ENCODE data around the gene MBOAT2.

DNA sequence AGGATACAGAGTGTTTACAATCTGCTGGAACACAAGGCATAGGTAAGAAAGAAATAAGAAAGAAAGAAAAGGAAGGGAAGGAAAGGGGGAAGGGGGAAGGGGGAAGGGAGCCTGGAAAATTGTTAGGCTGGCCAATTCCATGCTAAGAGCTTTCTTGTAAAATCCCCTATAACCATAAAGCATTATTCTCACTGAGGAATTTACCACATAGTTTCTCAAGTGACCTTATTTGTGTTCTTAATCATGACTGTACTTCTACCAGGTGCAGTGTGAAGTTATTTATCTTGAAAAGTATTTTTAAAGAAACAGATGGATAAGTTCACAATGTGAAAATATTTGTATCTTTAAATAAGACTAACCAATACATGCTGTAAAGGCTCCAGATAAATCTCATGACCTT is 126.9 kb downstream of the MBOAT2 start:
- TF ChIP-seq, protein P1, sequence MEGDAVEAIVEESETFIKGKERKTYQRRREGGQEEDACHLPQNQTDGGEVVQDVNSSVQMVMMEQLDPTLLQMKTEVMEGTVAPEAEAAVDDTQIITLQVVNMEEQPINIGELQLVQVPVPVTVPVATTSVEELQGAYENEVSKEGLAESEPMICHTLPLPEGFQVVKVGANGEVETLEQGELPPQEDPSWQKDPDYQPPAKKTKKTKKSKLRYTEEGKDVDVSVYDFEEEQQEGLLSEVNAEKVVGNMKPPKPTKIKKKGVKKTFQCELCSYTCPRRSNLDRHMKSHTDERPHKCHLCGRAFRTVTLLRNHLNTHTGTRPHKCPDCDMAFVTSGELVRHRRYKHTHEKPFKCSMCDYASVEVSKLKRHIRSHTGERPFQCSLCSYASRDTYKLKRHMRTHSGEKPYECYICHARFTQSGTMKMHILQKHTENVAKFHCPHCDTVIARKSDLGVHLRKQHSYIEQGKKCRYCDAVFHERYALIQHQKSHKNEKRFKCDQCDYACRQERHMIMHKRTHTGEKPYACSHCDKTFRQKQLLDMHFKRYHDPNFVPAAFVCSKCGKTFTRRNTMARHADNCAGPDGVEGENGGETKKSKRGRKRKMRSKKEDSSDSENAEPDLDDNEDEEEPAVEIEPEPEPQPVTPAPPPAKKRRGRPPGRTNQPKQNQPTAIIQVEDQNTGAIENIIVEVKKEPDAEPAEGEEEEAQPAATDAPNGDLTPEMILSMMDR (IDR thresholded peaks at IDR 0.05; ENCODE audit: insufficient read depth, low read length, poor library complexity, severe bottlenecking), result no peak
- no peak for TF ChIP-seq EZH2phosphoT487 (conservative IDR thresholded peaks at IDR 0.05; ENCODE audit: low read length)

Data from SU-DHL-6 (cell line).